HG02981 (cell line): ENCODE data around the gene MRPL28.

Experiments
- ATAC-seq: cut with Tn5 transposase; IDR thresholded peaks from one replicate; pipeline ENCODE4 v1.9.1; 2021; ENCODE audit warnings: mild to moderate bottlenecking, moderate library complexity; ENCODE audit not compliant: unreplicated experiment

Gene MRPL28

DNA sequence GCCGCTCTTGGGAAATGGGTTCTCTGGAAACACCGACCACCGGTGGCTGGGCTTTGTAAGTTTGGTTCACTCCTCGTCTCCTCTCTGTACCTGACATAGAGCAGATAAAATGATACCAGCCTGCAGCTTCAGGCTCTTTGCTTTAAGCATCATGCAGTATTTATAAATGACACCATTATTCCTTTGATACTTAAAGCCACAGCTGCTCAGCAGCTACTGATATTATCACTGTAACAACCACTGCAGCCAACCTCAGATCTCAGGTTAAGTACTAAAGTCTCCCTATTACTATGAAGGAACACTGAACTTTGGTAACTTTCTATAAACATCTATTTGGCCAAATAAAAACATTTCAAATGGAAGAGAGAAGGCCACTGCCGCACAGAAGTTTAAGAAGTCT is 52.8 kb downstream of the MRPL28 start:
- no peak for ATAC-seq
